Measurements from ENCODE around the gene PARD3B. TPM values are rescaled to one million over a fixed set of nuclear protein-coding genes. Genes with fewer than 3 reads are reported as not detected.

The PARD3B gene
- total RNA-seq, 1 donor from 2014 or later: 0.66 TPM

DNA sequence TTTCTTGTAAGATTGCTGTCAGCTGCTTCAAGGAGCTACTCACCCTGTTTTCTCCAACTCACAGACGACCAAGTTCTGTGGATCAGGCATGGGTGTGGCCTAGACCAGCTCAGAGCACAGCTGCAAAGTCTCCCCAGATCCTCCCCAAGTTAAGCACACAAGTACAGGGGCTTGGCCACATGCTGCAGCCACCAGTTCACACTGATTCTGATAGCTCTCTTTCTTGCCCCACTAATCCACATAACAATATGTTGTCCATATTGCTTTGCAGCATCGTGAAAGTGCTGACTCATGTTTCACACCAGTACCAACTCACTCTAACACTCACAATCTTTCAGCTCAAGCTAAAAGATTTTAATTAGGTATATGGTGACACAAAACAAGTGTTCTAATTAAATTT lies 437.0 kb downstream of the PARD3B start:
- H3K4me3 Mint-ChIP-seq (ENCODE audit: unreplicated experiment): no peak overlapping the region
- no peaks in the 10 kb centered on the region for H3K36me3 Mint-ChIP-seq (ENCODE audit: unreplicated experiment)
- no peaks in the 10 kb centered on the region for H3K9me3 Mint-ChIP-seq (ENCODE audit: unreplicated experiment)
- no peak overlapping the region for H3K27ac Mint-ChIP-seq (ENCODE audit: unreplicated experiment)
- TF ChIP-seq, protein P1, sequence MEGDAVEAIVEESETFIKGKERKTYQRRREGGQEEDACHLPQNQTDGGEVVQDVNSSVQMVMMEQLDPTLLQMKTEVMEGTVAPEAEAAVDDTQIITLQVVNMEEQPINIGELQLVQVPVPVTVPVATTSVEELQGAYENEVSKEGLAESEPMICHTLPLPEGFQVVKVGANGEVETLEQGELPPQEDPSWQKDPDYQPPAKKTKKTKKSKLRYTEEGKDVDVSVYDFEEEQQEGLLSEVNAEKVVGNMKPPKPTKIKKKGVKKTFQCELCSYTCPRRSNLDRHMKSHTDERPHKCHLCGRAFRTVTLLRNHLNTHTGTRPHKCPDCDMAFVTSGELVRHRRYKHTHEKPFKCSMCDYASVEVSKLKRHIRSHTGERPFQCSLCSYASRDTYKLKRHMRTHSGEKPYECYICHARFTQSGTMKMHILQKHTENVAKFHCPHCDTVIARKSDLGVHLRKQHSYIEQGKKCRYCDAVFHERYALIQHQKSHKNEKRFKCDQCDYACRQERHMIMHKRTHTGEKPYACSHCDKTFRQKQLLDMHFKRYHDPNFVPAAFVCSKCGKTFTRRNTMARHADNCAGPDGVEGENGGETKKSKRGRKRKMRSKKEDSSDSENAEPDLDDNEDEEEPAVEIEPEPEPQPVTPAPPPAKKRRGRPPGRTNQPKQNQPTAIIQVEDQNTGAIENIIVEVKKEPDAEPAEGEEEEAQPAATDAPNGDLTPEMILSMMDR (IDR thresholded peaks at IDR 0.05; ENCODE audit: partially characterized antibody, unreplicated experiment): no peak
- H3K27me3 Mint-ChIP-seq (ENCODE audit: unreplicated experiment): no peaks in the 10 kb centered on the region
- H3K4me1 Mint-ChIP-seq (ENCODE audit: low read depth, unreplicated experiment): peaks cover 6% of the 10 kb centered on the region
- no peak for DNase-seq

DNA sequence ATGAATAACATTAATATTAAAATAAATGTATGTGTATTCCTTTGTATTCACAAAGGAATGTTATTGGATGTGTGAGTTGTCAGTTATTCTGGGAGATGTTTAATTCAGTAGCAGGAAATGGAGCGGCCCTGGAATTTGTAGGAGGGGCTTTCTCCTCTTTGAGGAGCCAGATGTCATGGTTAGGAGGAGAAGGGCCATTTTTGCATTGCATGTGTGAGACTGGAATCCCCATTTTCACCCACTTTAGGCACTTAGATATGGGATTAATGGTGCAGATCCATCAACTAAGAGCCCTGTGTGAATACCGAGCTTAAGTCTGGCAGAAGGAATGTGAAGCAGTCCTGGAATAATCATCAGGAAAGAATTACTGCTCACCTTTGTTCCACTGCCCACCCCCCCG lies 439.2 kb downstream of the PARD3B start:
- TF ChIP-seq, protein P1 (IDR thresholded peaks at IDR 0.05; ENCODE audit: partially characterized antibody, unreplicated experiment): no peak

DNA sequence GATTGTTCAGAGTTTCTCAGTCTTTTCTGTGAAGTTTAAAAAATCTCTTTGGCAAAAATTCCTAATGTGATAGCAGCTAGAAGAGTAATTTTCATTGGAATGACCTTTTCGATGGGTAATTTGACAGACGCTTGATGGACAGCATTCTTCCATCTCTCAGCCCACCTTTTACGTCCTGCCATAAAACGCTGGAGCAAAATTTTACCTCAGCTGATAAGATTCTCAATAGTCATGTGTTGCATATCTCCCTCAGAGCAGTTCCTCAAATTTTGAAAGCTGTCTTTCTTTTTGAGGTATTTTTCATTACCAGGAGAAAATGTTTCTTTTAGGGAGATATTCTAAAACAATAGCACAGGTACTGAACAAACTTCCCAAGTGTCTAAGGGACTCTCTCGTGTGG lies 441.4 kb downstream of the PARD3B start:
- no peak for DNase-seq
- peaks cover 6% of the 10 kb centered on the region for H3K4me1 Mint-ChIP-seq (ENCODE audit: low read depth, unreplicated experiment)
- H3K27ac Mint-ChIP-seq (ENCODE audit: unreplicated experiment): no peak overlapping the region
- H3K9me3 Mint-ChIP-seq (ENCODE audit: unreplicated experiment): no peaks in the 10 kb centered on the region
- no peaks in the 10 kb centered on the region for H3K36me3 Mint-ChIP-seq (ENCODE audit: unreplicated experiment)
- TF ChIP-seq, protein P1 (IDR thresholded peaks at IDR 0.05; ENCODE audit: partially characterized antibody, unreplicated experiment): no peak
- no peaks in the 10 kb centered on the region for H3K27me3 Mint-ChIP-seq (ENCODE audit: unreplicated experiment)
- H3K4me3 Mint-ChIP-seq (ENCODE audit: unreplicated experiment): no peak overlapping the region

More for the DNA sequence above, 439.2 kb downstream of the PARD3B start:
- H3K9me3 Mint-ChIP-seq (ENCODE audit: unreplicated experiment): no peaks in the 10 kb centered on the region
- H3K27ac Mint-ChIP-seq (ENCODE audit: unreplicated experiment): no peak overlapping the region
- H3K4me1 Mint-ChIP-seq (ENCODE audit: low read depth, unreplicated experiment): peaks cover 6% of the 10 kb centered on the region
- no peak for DNase-seq
- no peaks in the 10 kb centered on the region for H3K27me3 Mint-ChIP-seq (ENCODE audit: unreplicated experiment)
- H3K4me3 Mint-ChIP-seq (ENCODE audit: unreplicated experiment): no peak overlapping the region
- H3K36me3 Mint-ChIP-seq (ENCODE audit: unreplicated experiment): no peaks in the 10 kb centered on the region

DNA sequence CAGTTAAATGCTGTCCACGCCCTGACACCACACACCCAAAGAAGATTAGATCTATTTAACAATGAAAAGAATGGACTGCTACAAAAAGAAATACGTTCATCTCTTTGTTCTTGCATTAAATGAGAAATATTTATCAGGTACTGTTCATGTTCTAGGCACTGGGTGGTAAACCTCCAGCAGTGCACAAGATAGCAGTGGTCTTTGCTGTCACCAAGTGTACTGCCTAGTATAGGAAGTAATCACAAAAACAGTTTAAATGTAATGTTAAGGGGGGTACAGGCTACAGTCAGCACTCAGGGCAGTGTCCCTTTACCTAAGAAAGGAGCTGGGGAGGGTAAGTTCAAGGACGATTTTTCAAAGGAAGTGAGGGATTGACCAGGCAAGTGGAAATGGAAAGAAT lies 443.6 kb downstream of the PARD3B start:
- no peak for DNase-seq
- no peak overlapping the region for H3K27ac Mint-ChIP-seq (ENCODE audit: unreplicated experiment)
- no peaks in the 10 kb centered on the region for H3K4me1 Mint-ChIP-seq (ENCODE audit: low read depth, unreplicated experiment)
- no peaks in the 10 kb centered on the region for H3K9me3 Mint-ChIP-seq (ENCODE audit: unreplicated experiment)
- H3K36me3 Mint-ChIP-seq (ENCODE audit: unreplicated experiment): no peaks in the 10 kb centered on the region
- H3K27me3 Mint-ChIP-seq (ENCODE audit: unreplicated experiment): no peaks in the 10 kb centered on the region
- TF ChIP-seq, protein P1 (IDR thresholded peaks at IDR 0.05; ENCODE audit: partially characterized antibody, unreplicated experiment): no peak
- no peak overlapping the region for H3K4me3 Mint-ChIP-seq (ENCODE audit: unreplicated experiment)

DNA sequence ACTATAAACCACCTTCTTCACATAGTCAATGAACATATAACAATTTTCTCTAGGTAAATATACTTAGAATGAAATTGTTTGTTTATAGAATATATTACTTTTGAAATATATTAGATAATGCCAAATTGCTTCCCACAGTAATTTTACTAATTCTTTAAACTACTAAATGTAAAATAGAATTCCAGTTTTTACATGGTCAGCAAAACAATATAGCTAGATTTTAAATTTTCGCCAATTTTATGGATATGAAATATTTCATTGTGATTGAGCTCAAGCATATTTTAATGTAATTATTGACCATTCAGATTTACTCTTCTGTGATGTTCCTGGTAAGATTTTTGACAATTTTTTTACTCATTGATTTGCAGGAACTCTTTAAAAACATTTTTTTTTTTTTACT lies 444.6 kb downstream of the PARD3B start:
- Mint-ChIP-seq H3K4me3 (ENCODE audit: unreplicated experiment) (no peak overlapping the region), H3K36me3 (ENCODE audit: unreplicated experiment) (no peaks in the 10 kb centered on the region), H3K4me1 (ENCODE audit: low read depth, unreplicated experiment) (no peaks in the 10 kb centered on the region), H3K9me3 (ENCODE audit: unreplicated experiment) (no peaks in the 10 kb centered on the region), H3K27me3 (ENCODE audit: unreplicated experiment) (no peaks in the 10 kb centered on the region), H3K27ac (ENCODE audit: unreplicated experiment) (no peak overlapping the region)
- no peak for DNase-seq
- TF ChIP-seq, protein P1 (IDR thresholded peaks at IDR 0.05; ENCODE audit: partially characterized antibody, unreplicated experiment): no peak
